HEK293T (cell line): ENCODE measurements around the gene SHANK1.

Experiments
- ARNT ChIP-seq: fragments of 450-650 bp; IDR thresholded peaks from 2 replicates; pipeline ENCODE4 v1.6.1; 2017; ENCODE audit warnings: mild to moderate bottlenecking
- BHLHE40 ChIP-seq: fragments of 450-650 bp; IDR thresholded peaks from 2 replicates; pipeline ENCODE4 v1.6.1; 2016; ENCODE audit warnings: mild to moderate bottlenecking, moderate library complexity, borderline replicate concordance
- CTBP1 ChIP-seq: fragments of 450-650 bp; IDR thresholded peaks from 2 replicates; pipeline ENCODE4 v1.6.1; 2016; ENCODE audit warnings: borderline replicate concordance
- ELF4 ChIP-seq: fragments of 450-650 bp; IDR thresholded peaks from 2 replicates; pipeline ENCODE4 v1.6.1; 2017; ENCODE audit warnings: antibody characterized with exemption
- FOXK2 ChIP-seq: fragments of 450-650 bp; IDR thresholded peaks from 2 replicates; pipeline ENCODE4 v1.6.1; 2016; ENCODE audit warnings: mild to moderate bottlenecking
- L3MBTL2 ChIP-seq: fragments of 450-650 bp; conservative IDR thresholded peaks from 2 replicates; pipeline ENCODE4 v1.6.1; 2016; ENCODE audit warnings: mild to moderate bottlenecking
- SP1 ChIP-seq: fragments of 450-650 bp; IDR thresholded peaks from 2 replicates; pipeline ENCODE4 v1.6.1; 2017
- TARDBP ChIP-seq: fragments of 450-650 bp; IDR thresholded peaks from 2 replicates; pipeline ENCODE4 v1.6.1; 2016
- ZNF384 ChIP-seq: fragments of 450-650 bp; IDR thresholded peaks from 2 replicates; pipeline ENCODE4 v1.6.1; 2016

DNA sequence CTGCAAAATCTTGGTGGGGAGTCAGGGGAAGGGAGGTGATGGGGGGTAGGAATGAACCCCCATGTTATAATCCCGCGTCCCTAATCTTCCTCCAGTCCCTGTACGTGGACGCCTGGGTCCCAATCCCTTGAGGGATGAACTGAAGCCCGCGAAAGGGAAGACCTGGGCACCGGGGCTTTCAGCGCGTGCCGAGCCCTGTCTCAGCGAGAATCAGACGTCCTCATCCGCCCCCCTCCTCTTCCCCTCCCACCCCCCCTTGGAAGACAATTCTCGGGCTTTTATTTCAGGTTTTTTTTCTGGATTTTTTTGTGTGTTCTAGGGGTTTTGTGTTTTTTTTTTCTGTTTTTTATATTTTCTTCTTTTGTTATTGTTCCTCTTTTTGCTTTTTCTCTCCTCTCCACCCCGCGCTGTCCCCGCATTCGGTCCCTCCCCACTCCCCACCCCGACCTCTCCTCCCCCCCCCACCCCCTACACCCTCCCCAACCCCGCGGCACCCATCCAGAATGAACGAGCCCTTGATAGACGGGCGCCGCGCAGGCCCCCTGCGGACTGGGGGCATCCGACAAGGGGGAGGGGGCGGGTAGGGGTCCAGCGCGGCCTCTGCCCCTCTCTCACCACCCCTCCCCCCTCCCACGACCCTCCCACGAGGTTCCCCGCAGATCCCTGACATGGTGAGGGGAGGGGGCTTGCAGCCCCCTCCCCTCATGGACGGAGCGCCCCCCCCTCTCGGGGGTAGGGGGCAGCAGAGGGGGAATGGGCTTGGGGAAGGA lies 60.1 kb downstream of the SHANK1 start:
- TF ChIP-seq L3MBTL2 (no peak), FOXK2 (no peak), BHLHE40 (no peak), SP1 (no peak), ZNF384 (no peak), ELF4 (no peak), CTBP1 (no peak), TARDBP (no peak), ARNT (no peak)
